ENCODE results near the gene CHAF1A. TPM values are rescaled to one million over a fixed set of nuclear protein-coding genes. Genes with fewer than 3 reads are reported as not detected.

Gene CHAF1A
- polyA plus RNA-seq, 1 donor from 2014 or later: 9.4 TPM

DNA sequence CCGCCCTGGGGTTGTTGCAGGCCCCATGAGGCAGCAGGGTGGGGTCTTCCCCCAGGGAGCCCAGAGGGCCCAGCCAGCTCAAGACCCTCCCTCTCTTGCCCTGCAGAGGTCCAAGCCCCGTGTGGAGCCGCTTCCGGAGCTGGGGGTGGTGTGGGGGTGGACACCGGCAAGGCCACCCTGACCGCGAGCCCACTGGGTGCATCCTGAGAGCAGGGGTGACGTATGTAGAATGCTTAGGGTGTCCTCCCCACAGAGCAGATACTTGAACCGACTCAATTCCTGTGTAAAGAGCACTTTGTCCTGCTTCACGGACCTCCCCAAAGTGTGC lies 40.3 kb downstream of the CHAF1A start:
- H3K4me3 ChIP-seq (ENCODE audit: low read length): no peak overlapping the region
- H3K9ac ChIP-seq (ENCODE audit: low read length): no peak overlapping the region
- H3F3A ChIP-seq (ENCODE audit: insufficient read depth, low read length, poor library complexity, severe bottlenecking): no peaks in the 10 kb centered on the region
- H3K4me2 ChIP-seq (ENCODE audit: low read length): no peak overlapping the region
- no peaks in the 10 kb centered on the region for H3K36me3 ChIP-seq (ENCODE audit: insufficient read depth, low read length)
- H3K9me2 ChIP-seq (ENCODE audit: insufficient read depth, low read length): no peaks in the 10 kb centered on the region
- H2AFZ ChIP-seq (ENCODE audit: low read depth, low read length): no peak overlapping the region
- no peaks in the 10 kb centered on the region for H4K20me1 ChIP-seq (ENCODE audit: insufficient read depth)
- no peaks in the 10 kb centered on the region for H3K9me3 ChIP-seq (ENCODE audit: low read length)
- H3K27ac ChIP-seq (ENCODE audit: low read length): no peak overlapping the region
- TF ChIP-seq, protein P1, sequence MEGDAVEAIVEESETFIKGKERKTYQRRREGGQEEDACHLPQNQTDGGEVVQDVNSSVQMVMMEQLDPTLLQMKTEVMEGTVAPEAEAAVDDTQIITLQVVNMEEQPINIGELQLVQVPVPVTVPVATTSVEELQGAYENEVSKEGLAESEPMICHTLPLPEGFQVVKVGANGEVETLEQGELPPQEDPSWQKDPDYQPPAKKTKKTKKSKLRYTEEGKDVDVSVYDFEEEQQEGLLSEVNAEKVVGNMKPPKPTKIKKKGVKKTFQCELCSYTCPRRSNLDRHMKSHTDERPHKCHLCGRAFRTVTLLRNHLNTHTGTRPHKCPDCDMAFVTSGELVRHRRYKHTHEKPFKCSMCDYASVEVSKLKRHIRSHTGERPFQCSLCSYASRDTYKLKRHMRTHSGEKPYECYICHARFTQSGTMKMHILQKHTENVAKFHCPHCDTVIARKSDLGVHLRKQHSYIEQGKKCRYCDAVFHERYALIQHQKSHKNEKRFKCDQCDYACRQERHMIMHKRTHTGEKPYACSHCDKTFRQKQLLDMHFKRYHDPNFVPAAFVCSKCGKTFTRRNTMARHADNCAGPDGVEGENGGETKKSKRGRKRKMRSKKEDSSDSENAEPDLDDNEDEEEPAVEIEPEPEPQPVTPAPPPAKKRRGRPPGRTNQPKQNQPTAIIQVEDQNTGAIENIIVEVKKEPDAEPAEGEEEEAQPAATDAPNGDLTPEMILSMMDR (IDR thresholded peaks at IDR 0.05; ENCODE audit: poor library complexity, severe bottlenecking): no peak
- no peak for TF ChIP-seq REST (IDR thresholded peaks at IDR 0.05; ENCODE audit: borderline replicate concordance)
- TF ChIP-seq MXI1 (conservative IDR thresholded peaks at IDR 0.05; ENCODE audit: poor library complexity, severe bottlenecking): no peak
- TF ChIP-seq EP300 (conservative IDR thresholded peaks at IDR 0.05; ENCODE audit: poor library complexity, severe bottlenecking): no peak
- TF ChIP-seq TAF1 (IDR thresholded peaks at IDR 0.05; ENCODE audit: low read depth): no peak
- TF ChIP-seq SMC3 (conservative IDR thresholded peaks at IDR 0.05; ENCODE audit: poor library complexity): no peak
- TF ChIP-seq POLR2AphosphoS5 (IDR thresholded peaks at IDR 0.05): no peak
- TF ChIP-seq RAD21 (conservative IDR thresholded peaks at IDR 0.05): no peak
- no peak for TF ChIP-seq EZH2 (IDR thresholded peaks at IDR 0.05; ENCODE audit: borderline replicate concordance, insufficient read depth, low read length, poor library complexity, severe bottlenecking)
- no peaks in the 10 kb centered on the region for H3K79me2 ChIP-seq (replicated peaks; ENCODE audit: insufficient read depth, low read length)
- no peaks in the 10 kb centered on the region for H3K27me3 ChIP-seq (ENCODE audit: insufficient read depth, low read depth, low read length)

GRCh38 chr19:4443188-4443587 lies 40.7 kb downstream of the CHAF1A start:
- Histone ChIP-seq H2AFZ (ENCODE audit: low read depth, low read length) (no peak overlapping the region), H3K79me2 (replicated peaks; ENCODE audit: insufficient read depth, low read length) (no peaks in the 10 kb centered on the region), H3K4me2 (ENCODE audit: low read length) (no peak overlapping the region), H3K9me3 (ENCODE audit: low read length) (no peaks in the 10 kb centered on the region), H3K27ac (ENCODE audit: low read length) (no peak overlapping the region), H3K9ac (ENCODE audit: low read length) (no peak overlapping the region), H3K4me3 (ENCODE audit: low read length) (no peak overlapping the region), H3K9me2 (ENCODE audit: insufficient read depth, low read length) (no peaks in the 10 kb centered on the region), H3K27me3 (ENCODE audit: insufficient read depth, low read depth, low read length) (no peaks in the 10 kb centered on the region), H3K36me3 (ENCODE audit: insufficient read depth, low read length) (no peaks in the 10 kb centered on the region), H4K20me1 (ENCODE audit: insufficient read depth) (no peaks in the 10 kb centered on the region), H3F3A (ENCODE audit: insufficient read depth, low read length, poor library complexity, severe bottlenecking) (no peaks in the 10 kb centered on the region)
- TF ChIP-seq EP300 (conservative IDR thresholded peaks at IDR 0.05; ENCODE audit: poor library complexity, severe bottlenecking): no peak
- TF ChIP-seq EZH2 (IDR thresholded peaks at IDR 0.05; ENCODE audit: borderline replicate concordance, insufficient read depth, low read length, poor library complexity, severe bottlenecking): no peak
- no peak for TF ChIP-seq SMC3 (conservative IDR thresholded peaks at IDR 0.05; ENCODE audit: poor library complexity)
- TF ChIP-seq MXI1 (conservative IDR thresholded peaks at IDR 0.05; ENCODE audit: poor library complexity, severe bottlenecking): no peak
- TF ChIP-seq POLR2AphosphoS5 (IDR thresholded peaks at IDR 0.05): no peak
- TF ChIP-seq REST (IDR thresholded peaks at IDR 0.05; ENCODE audit: borderline replicate concordance): no peak
- TF ChIP-seq RAD21 (conservative IDR thresholded peaks at IDR 0.05): no peak
- no peak for TF ChIP-seq TAF1 (IDR thresholded peaks at IDR 0.05; ENCODE audit: low read depth)
- TF ChIP-seq, protein P1 (IDR thresholded peaks at IDR 0.05; ENCODE audit: poor library complexity, severe bottlenecking): no peak
